Activated CD4-positive, alpha-beta T cell treated with anti-CD3 and anti-CD28 coated beads for 36 hours (primary cell): ENCODE results near the gene FSIP1. TPM values are rescaled to one million over a fixed set of nuclear protein-coding genes. Genes with fewer than 3 reads are reported as not detected.

Experiments
- ATAC-seq: fragments of 200-7000 bp; cut with Tn5 transposase; one replicate; pipeline ENCODE4 v1.10.0; 2021; ENCODE audit warnings: mild to moderate bottlenecking, moderate library complexity
- CTCF ChIA-PET: fragments of 350-600 bp; sonication (Branson Sonifier 250); formaldehyde crosslinking; loops from one replicate; lab custom pipeline; 2021; ENCODE audit warnings: antibody characterized with exemption; lab: Charles Lee
- POLR2A ChIA-PET: fragments of 350-600 bp; sonication (Branson Sonifier 250); formaldehyde crosslinking; loops from one replicate; lab custom pipeline; 2021; ENCODE audit warnings: antibody characterized with exemption, inconsistent platforms; lab: Charles Lee
- DNase-seq: peaks from one replicate; pipeline ENCODE4 v3.0.0-alpha.2; 2020
- H3K27ac Mint-ChIP-seq: one replicate; pipeline ENCODE4 v1.8.0; 2021; ENCODE audit warnings: mixed read lengths
- H3K27me3 Mint-ChIP-seq: one replicate; pipeline ENCODE4 v1.8.0; 2021; ENCODE audit warnings: mixed read lengths
- H3K36me3 Mint-ChIP-seq: one replicate; pipeline ENCODE4 v1.8.0; 2021; ENCODE audit warnings: low read depth, mixed read lengths
- H3K4me1 Mint-ChIP-seq: one replicate; pipeline ENCODE4 v1.8.0; 2021; ENCODE audit warnings: mixed read lengths
- H3K4me3 Mint-ChIP-seq: one replicate; pipeline ENCODE4 v1.8.0; 2021; ENCODE audit warnings: mild to moderate bottlenecking, moderate library complexity, mixed read lengths
- H3K9me3 Mint-ChIP-seq: one replicate; pipeline ENCODE4 v1.8.0; 2021; ENCODE audit warnings: low read depth, mixed read lengths
- intact Hi-C, 2 experiments: fragments of 100-400 bp; cut with DNase I in 1 of 2; cut with micrococcal nuclease in 1 of 2; formaldehyde crosslinking; loops; one replicate each; pipeline versions ENCODE4 v1.14.2 to v1.15.1; 2022 to 2024; cut with DNase I, micrococcal nuclease
- total RNA-seq, 2 experiments: library from RNA; stranded (reverse); gene quantifications; one replicate each; pipeline ENCODE4 v1.2.3, GENCODE V29; 2021

Gene FSIP1
- total RNA-seq, 2 experiments from 2014 or later, result 0.25 to 0.32 TPM

- ATAC-seq, result no peak
- Mint-ChIP-seq H3K4me3 (peak overlapping the region; percentile 74), H3K36me3 (peaks cover 2% of the 10 kb centered on the region), H3K27me3 (no peaks in the 10 kb centered on the region), H3K4me1 (peaks cover 57% of the 10 kb centered on the region), H3K27ac (peak overlapping the region; percentile 22), H3K9me3 (no peaks in the 10 kb centered on the region)
- intact Hi-C loops, result loop anchor here (5.0 to 10.0 kb wide), 5 partner anchors 148 to 1229 kb away; partner anchors contain the start of genes CCDC32 (in 1 of the 2), EIF2AK4 (in 1 of the 2), IVD (in 1 of the 2) and PLCB2 (in 1 of the 2)
- ChIA-PET POLR2A (no interaction called here), CTCF (interaction anchor here (0.9 to 1.3 kb wide), 5 partner anchors 15 to 491 kb away, joined by 3 to 4 read pairs (median 3); no protein-coding TSS in a partner anchor)
- no peak for DNase-seq
Measured at GRCh38 chr15:39784125-39784524, 1.5 kb upstream of the FSIP1 start.

DNA sequence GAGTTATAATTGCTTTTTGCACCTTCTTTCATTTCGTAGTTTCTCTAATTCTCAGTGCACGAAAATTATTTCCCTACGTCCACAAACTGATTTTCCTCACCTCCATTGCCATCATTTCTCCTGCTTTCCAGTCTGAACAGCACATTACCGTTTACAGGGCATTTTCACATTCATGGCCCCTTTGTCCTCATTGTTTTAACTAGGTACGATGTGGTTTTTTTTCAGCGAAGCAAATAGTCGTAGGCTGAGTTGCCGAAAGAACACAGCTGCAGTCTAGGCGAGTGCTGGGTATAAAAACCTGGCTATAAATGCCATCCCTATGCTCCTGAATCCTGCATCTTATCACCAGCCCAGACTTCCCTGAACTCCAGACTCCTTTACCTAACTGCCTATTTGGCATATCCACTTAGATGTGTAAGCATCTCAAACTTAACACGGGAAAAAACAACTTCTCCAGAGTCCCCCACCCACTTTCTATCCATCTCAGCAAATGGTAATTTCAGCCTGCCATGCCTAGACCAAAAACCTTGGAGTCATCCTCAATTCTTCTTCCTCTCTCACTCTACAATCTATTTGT, 691 bp upstream of the FSIP1 start:
- H3K36me3 Mint-ChIP-seq, result peaks cover 2% of the 10 kb centered on the region
- H3K27ac Mint-ChIP-seq, result peak overlapping the region; percentile 84
- DNase-seq (no peak), ATAC-seq (no peak)
- intact Hi-C loops, result loop anchor here (2.0 to 10.0 kb wide), 10 partner anchors 149 to 1229 kb away; partner anchors contain the start of genes BAHD1 (in 1 of the 2), BMF (in 1 of the 2), CCDC32 (in 1 of the 2) and EIF2AK4 (in 1 of the 2)
- peaks cover 54% of the 10 kb centered on the region for H3K4me1 Mint-ChIP-seq
- peak overlapping the region; percentile 74 for H3K4me3 Mint-ChIP-seq
- POLR2A ChIA-PET, result interaction anchor here (0.6 kb wide), 2 partner anchors 1092 to 1451 kb away, joined by 3 to 10 read pairs; no protein-coding TSS in a partner anchor
- CTCF ChIA-PET, result interaction anchor here (0.6 to 2.0 kb wide), 7 partner anchors 16 to 495 kb away, joined by 3 to 11 read pairs (median 5); partner anchors contain the start of genes BUB1B and EIF2AK4
- H3K27me3 Mint-ChIP-seq, result no peaks in the 10 kb centered on the region
- no peaks in the 10 kb centered on the region for H3K9me3 Mint-ChIP-seq

DNA sequence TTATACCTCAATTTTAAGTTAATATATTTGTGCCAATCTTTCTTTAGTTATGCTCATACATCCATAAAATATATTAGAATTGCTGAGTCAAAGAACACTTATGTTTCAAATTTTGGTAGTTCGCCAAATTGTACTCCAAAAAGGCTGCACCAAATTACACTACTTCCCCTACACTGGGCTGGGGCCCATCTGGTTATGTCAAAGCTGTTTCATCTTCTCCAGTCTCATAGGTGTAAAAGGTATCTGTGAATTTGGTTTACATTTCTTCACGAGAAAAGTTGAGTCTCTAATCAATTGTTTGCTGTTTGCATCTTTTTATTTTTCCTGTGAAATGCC, 706 bp downstream of the FSIP1 start:
- intact Hi-C loops, result loop anchor here (1.0 to 10.0 kb wide), 17 partner anchors 139 to 1328 kb away; partner anchors contain the start of genes EIF2AK4 (in 2 of the 2), SRP14 (in 2 of the 2), BAHD1 (in 1 of the 2) and BMF (in 1 of the 2)
- no peak for ATAC-seq
- peak overlapping the region; percentile 84 for H3K27ac Mint-ChIP-seq
- no peaks in the 10 kb centered on the region for H3K27me3 Mint-ChIP-seq
- no peak for DNase-seq
- peak overlapping the region; percentile 74 for H3K4me3 Mint-ChIP-seq
- no peaks in the 10 kb centered on the region for H3K9me3 Mint-ChIP-seq
- H3K4me1 Mint-ChIP-seq, result peaks cover 43% of the 10 kb centered on the region
- ChIA-PET POLR2A (interaction anchor here (0.6 kb wide), 1 partner anchor 624 kb away, joined by 3 read pairs; the partner anchor contains the start of gene IVD), CTCF (interaction anchor here (1.0 to 2.0 kb wide), 6 partner anchors 9 to 555 kb away, joined by 3 to 11 read pairs (median 4); partner anchors contain the start of genes BUB1B and EIF2AK4)
- H3K36me3 Mint-ChIP-seq, result no peaks in the 10 kb centered on the region

DNA sequence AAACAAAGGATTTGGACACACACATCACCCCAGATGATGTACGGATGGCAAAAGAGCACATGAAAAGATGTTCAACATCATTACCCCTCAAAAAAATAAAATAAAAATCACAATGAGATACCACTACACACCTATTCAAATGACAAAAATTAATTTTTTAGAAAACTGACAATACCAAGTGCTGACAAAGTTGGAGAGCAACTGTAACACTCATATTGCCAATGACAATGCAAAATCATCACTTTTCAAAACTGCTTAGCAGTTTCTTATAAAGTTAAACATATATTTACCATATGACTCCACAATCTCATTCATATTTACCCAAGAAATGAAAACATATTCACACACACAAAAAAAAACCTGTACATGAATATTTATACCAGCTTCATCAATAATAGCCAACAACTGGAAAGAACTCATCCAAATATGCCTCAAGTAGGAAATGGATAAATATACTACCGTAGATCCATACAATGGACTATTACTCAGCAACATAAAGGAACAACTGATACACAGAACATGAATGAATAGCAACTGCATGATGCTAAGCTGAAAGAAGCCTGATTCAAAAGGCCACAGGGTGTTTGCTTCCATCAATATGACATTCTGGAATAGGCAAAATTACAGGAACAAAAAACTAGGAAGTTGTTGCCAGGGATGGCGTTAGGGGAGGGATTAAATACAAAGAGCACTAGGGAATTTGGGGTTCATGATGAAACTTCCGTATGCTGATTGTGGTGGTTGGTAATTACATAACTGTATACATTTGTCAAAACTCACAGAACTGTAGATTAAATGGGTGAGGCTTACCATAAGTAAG, 1.3 kb downstream of the FSIP1 start:
- H3K9me3 Mint-ChIP-seq, result no peaks in the 10 kb centered on the region
- ATAC-seq, result no peak
- H3K4me1 Mint-ChIP-seq, result peaks cover 38% of the 10 kb centered on the region
- ChIA-PET POLR2A (no interaction called here), CTCF (interaction anchor here (2.0 kb wide), 1 partner anchor 153 kb away, joined by 11 read pairs; the partner anchor contains the start of gene EIF2AK4)
- no peak for DNase-seq
- no peak overlapping the region for H3K27ac Mint-ChIP-seq
- no peaks in the 10 kb centered on the region for H3K36me3 Mint-ChIP-seq
- peaks cover 1% of the 10 kb centered on the region for H3K27me3 Mint-ChIP-seq
- intact Hi-C loops, result loop anchor here (5.0 to 10.0 kb wide), 5 partner anchors 151 to 1227 kb away; partner anchors contain the start of genes CCDC32 (in 1 of the 2), EIF2AK4 (in 1 of the 2), IVD (in 1 of the 2) and PLCB2 (in 1 of the 2)
- H3K4me3 Mint-ChIP-seq, result peak overlapping the region; percentile 74

- CTCF ChIA-PET, result interaction anchor here (0.5 to 2.1 kb wide), 3 partner anchors 11 to 559 kb away, joined by 3 to 4 read pairs (median 4); no protein-coding TSS in a partner anchor
- peaks cover 1% of the 10 kb centered on the region for H3K27me3 Mint-ChIP-seq
- no peak for ATAC-seq
Measured at GRCh38 chr15:39778021-39778420, 4.6 kb downstream of the FSIP1 start.

DNA sequence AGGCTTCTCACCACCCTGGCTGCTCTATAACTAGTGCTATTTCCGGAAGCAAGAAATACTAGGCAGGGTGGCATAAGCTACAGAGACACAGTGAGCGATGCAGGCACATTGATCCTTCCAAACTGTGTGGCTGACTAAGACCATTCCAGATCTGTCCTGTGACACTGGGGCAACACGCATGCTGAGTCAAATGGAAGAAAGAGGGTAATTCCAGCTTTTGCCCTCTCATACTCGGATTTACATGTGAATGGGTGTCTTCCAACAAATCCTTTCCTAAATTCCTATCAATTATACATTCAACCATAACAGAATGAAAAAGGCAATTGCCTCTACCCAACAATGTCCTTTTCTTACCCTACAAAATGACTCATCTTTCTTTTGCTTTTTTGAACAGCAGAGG, 5.1 kb downstream of the FSIP1 start:
- Mint-ChIP-seq H3K27me3 (peaks cover 1% of the 10 kb centered on the region), H3K36me3 (no peaks in the 10 kb centered on the region), H3K4me3 (no peak overlapping the region), H3K9me3 (no peaks in the 10 kb centered on the region), H3K27ac (no peak overlapping the region), H3K4me1 (peaks cover 25% of the 10 kb centered on the region)
- no peak for DNase-seq
- intact Hi-C loops, result no loop called here
- POLR2A ChIA-PET, result interaction anchor here (0.5 kb wide), 1 partner anchor 482 kb away, joined by 5 read pairs; no protein-coding TSS in a partner anchor
- ATAC-seq, result no peak
- CTCF ChIA-PET, result interaction anchor here (0.5 to 2.1 kb wide), 4 partner anchors 8 to 559 kb away, joined by 3 to 4 read pairs (median 4); no protein-coding TSS in a partner anchor

More at GRCh38 chr15:39778021-39778420, 4.6 kb downstream of the FSIP1 start:
- no peaks in the 10 kb centered on the region for H3K36me3 Mint-ChIP-seq
- no peak overlapping the region for H3K27ac Mint-ChIP-seq
- no peak overlapping the region for H3K4me3 Mint-ChIP-seq
- intact Hi-C loops, result no loop called here
- POLR2A ChIA-PET, result interaction anchor here (0.5 kb wide), 1 partner anchor 483 kb away, joined by 5 read pairs; no protein-coding TSS in a partner anchor
- DNase-seq, result no peak
- no peaks in the 10 kb centered on the region for H3K9me3 Mint-ChIP-seq
- peaks cover 25% of the 10 kb centered on the region for H3K4me1 Mint-ChIP-seq

GRCh38 chr15:39776068-39776467, 6.6 kb downstream of the FSIP1 start:
- H3K4me1 Mint-ChIP-seq, result peaks cover 18% of the 10 kb centered on the region
- no peak overlapping the region for H3K4me3 Mint-ChIP-seq
- DNase-seq (no peak), ATAC-seq (no peak)
- ChIA-PET CTCF (interaction anchor here (2.1 kb wide), 1 partner anchor 13 kb away, joined by 4 read pairs; no protein-coding TSS in a partner anchor), POLR2A (no interaction called here)
- H3K36me3 Mint-ChIP-seq, result no peaks in the 10 kb centered on the region
- intact Hi-C loops, result no loop called here
- no peak overlapping the region for H3K27ac Mint-ChIP-seq
- no peaks in the 10 kb centered on the region for H3K9me3 Mint-ChIP-seq
- peaks cover 1% of the 10 kb centered on the region for H3K27me3 Mint-ChIP-seq

DNA sequence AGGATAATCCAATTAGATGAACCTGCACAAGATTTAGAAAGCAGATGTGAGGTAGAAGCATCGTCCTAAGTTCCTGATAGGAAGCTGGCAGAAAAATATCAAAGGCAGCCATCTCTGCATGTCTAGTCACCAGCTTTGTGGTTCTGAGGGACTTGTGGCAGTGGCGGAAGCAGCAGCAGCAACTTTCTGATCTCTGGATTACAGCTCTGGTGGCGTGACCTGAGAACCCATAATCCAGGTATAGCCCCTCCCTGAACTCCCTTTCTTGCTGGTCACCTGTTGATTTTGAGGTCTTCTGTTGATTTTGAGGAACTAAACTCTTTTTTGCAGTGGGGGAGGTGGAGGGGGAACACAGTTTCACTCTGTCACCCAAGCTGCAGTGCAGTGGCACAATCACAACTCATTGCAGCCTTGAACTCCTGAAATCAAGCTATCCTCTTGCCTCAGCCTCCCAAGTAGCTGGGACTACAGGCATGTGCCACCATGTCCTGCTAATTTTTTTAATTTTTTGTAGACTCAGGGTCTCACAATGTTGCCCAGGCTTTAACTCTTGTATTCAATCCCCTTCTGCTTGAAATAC, 7.9 kb downstream of the FSIP1 start:
- Mint-ChIP-seq H3K9me3 (no peaks in the 10 kb centered on the region), H3K27me3 (peaks cover 1% of the 10 kb centered on the region), H3K4me1 (peaks cover 16% of the 10 kb centered on the region), H3K4me3 (peak overlapping the region; percentile 28), H3K27ac (peak overlapping the region; percentile 76), H3K36me3 (no peaks in the 10 kb centered on the region)
- CTCF ChIA-PET, result interaction anchor here (0.5 to 4.1 kb wide), 4 partner anchors 14 to 1088 kb away, joined by 3 to 35 read pairs (median 4); no protein-coding TSS in a partner anchor
- peak; percentile 92 for ATAC-seq
- intact Hi-C loops, result no loop called here
- POLR2A ChIA-PET, result no interaction called here
- peak; percentile 61 for DNase-seq

GRCh38 chr15:39770748-39771689, 11.6 kb downstream of the FSIP1 start:
- no peak for DNase-seq
- Mint-ChIP-seq H3K4me1 (peaks cover 16% of the 10 kb centered on the region), H3K27me3 (no peaks in the 10 kb centered on the region), H3K36me3 (no peaks in the 10 kb centered on the region), H3K27ac (no peak overlapping the region), H3K4me3 (no peak overlapping the region), H3K9me3 (no peaks in the 10 kb centered on the region)
- intact Hi-C loops, result no loop called here
- CTCF ChIA-PET, result interaction anchor here (1.4 to 4.1 kb wide), 2 partner anchors 14 kb away, joined by 4 to 35 read pairs; no protein-coding TSS in a partner anchor
- POLR2A ChIA-PET, result no interaction called here
- no peak for ATAC-seq

GRCh38 chr15:39767921-39768320, 14.7 kb downstream of the FSIP1 start:
- intact Hi-C loops, result no loop called here
- Mint-ChIP-seq H3K27me3 (no peaks in the 10 kb centered on the region), H3K4me1 (no peaks in the 10 kb centered on the region), H3K9me3 (no peaks in the 10 kb centered on the region), H3K27ac (no peak overlapping the region), H3K4me3 (no peak overlapping the region), H3K36me3 (no peaks in the 10 kb centered on the region)
- no peak for DNase-seq
- POLR2A ChIA-PET, result no interaction called here
- ATAC-seq, result no peak
- CTCF ChIA-PET, result interaction anchor here (1.0 to 5.1 kb wide), 3 partner anchors 11 to 103 kb away, joined by 3 to 48 read pairs (median 5); no protein-coding TSS in a partner anchor
